GM10266 (cell line): Measurements from ENCODE around the gene TBCEL.

ENCODE experiments used
- DNase-seq: peaks from one replicate; pipeline ENCODE4 v3.0.0; 2012; ENCODE audit errors: extremely low spot score
- CTCF ChIP-seq: IDR thresholded peaks from 2 replicates; pipeline ENCODE4 v1.5.1; 2012; ENCODE audit warnings: mild to moderate bottlenecking, low read depth; ENCODE audit not compliant: control insufficient read depth, insufficient read depth; ENCODE audit errors: missing control alignments

TBCEL gene

GRCh38 chr11:120988603-120989002, 35.3 kb upstream of the TBCEL start:
- no peak for DNase-seq
- TF ChIP-seq CTCF, result no peak

- DNase-seq, result no peak
- TF ChIP-seq CTCF, result no peak
Observed at GRCh38 chr11:120991830-120992686, 31.8 kb upstream of the TBCEL start.

- TF ChIP-seq CTCF, result no peak
- DNase-seq, result no peak
Observed at GRCh38 chr11:120994091-120994859, 29.6 kb upstream of the TBCEL start.

- DNase-seq, result no peak
- TF ChIP-seq CTCF, result no peak
Observed at GRCh38 chr11:120995184-120995583, 28.7 kb upstream of the TBCEL start.

GRCh38 chr11:120996973-120997372, 26.9 kb upstream of the TBCEL start:
- TF ChIP-seq CTCF, result no peak
- DNase-seq, result no peak

- TF ChIP-seq CTCF, result no peak
- DNase-seq, result no peak
Observed at GRCh38 chr11:120998581-120998980, 25.3 kb upstream of the TBCEL start.
